ENCODE measurements around the gene TNF.
A peak's percentile ranks its signal among the peaks of the same experiment; 100 is the strongest.
"Not testable (repeated sequence)": the region's sequence is repeated elsewhere in the genome, so short reads cannot be mapped to it uniquely, and the experiment has no call there.

TNF gene

GRCh38 chr6:31580807-31581433 is 5.6 kb downstream of the TNF start:
- peaks cover 70% of the 10 kb centered on the region for H3K4me1 Mint-ChIP-seq
- CTCF ChIA-PET = interaction anchor here (0.6 to 33.1 kb wide), 9 partner anchors 10 to 158 kb away, joined by 3 to 1087 read pairs (median 4); partner anchors contain the start of genes ATP6V1G2, LST1, NCR3 and NFKBIL1
- H3K27ac Mint-ChIP-seq = peak overlapping the region; percentile 97
- DNase-seq = peak; percentile 90
- H3K4me3 Mint-ChIP-seq = peak overlapping the region; percentile 93
- peaks cover 66% of the 10 kb centered on the region for H3K36me3 Mint-ChIP-seq
- H3K9me3 Mint-ChIP-seq = no peaks in the 10 kb centered on the region
- no peaks in the 10 kb centered on the region for H3K27me3 Mint-ChIP-seq

- H3K4me1 Mint-ChIP-seq = peaks cover 72% of the 10 kb centered on the region
These were observed 6.3 kb downstream of the TNF start for GRCh38 chr6:31581434-31582229.

GRCh38 chr6:31582230-31582643 is 6.9 kb downstream of the TNF start, which contains the start of gene LTB:
TSS of gene LTB (minus strand) at chr6:31582424. CDS start at chr6:31582417, 7 bp downstream.
- Mint-ChIP-seq H3K27ac (peak within 1 kb of the TSS; percentile 97), H3K4me3 (peak within 1 kb of the TSS; percentile 93), H3K36me3 (peaks cover 54% of the 10 kb centered on the region), H3K9me3 (no peaks in the 10 kb centered on the region), H3K27me3 (no peaks in the 10 kb centered on the region), H3K4me1 (peaks cover 72% of the 10 kb centered on the region)
- CTCF ChIA-PET = interaction anchor here (1.0 to 33.1 kb wide), 4 partner anchors 12 to 29 kb away, joined by 3 to 1087 read pairs (median 392); partner anchors contain the start of genes ATP6V1G2, LST1, NCR3 and NFKBIL1
- peak; percentile 88 for DNase-seq

More at GRCh38 chr6:31581434-31582229, 6.3 kb downstream of the TNF start:
- Mint-ChIP-seq H3K36me3 (peaks cover 58% of the 10 kb centered on the region), H3K4me3 (peak overlapping the region; percentile 93), H3K27me3 (no peaks in the 10 kb centered on the region), H3K27ac (peak overlapping the region; percentile 97), H3K9me3 (no peaks in the 10 kb centered on the region)
- CTCF ChIA-PET = interaction anchor here (1.2 to 33.1 kb wide), 5 partner anchors 12 to 157 kb away, joined by 3 to 1087 read pairs (median 4); partner anchors contain the start of genes ATP6V1G2, LST1, NCR3 and NFKBIL1
- peak; percentile 51 for DNase-seq

DNA sequence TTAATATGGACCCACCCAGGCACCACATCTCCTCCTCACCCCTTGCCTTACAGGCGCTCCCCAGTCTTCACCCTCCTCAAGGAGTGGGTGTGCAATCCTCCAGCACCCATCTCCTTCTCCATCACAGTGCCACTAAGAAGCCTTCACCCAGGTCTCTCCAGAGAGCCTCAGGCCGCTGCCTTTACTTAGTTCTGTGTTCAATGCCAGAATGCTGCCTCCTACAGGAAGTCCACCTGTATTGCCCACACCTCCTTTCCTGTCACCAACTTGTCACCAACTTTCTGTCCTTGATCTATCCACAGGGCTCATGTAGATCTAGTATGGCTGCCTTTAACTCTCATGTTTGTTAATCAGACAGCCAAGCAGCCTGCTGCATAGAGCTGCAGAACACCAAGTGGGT is 10.1 kb downstream of the TNF start:
- Mint-ChIP-seq H3K36me3 (peaks cover 33% of the 10 kb centered on the region), H3K27ac (peak overlapping the region; percentile 97), H3K9me3 (no peaks in the 10 kb centered on the region), H3K4me1 (peaks cover 70% of the 10 kb centered on the region), H3K27me3 (no peaks in the 10 kb centered on the region), H3K4me3 (peak overlapping the region; percentile 71)
- CTCF ChIA-PET = interaction anchor here (22.2 to 33.1 kb wide), 3 partner anchors 8 to 32 kb away, joined by 780 to 1087 read pairs (median 780); partner anchors contain the start of genes ATP6V1G2, LST1, LTA and LTB
- peak; percentile 76 for DNase-seq

GRCh38 chr6:31586008-31586407 is 10.6 kb downstream of the TNF start, which contains the start of gene LST1:
TSS of gene LST1 (plus strand) at chr6:31586277. CDS start at chr6:31587300, 1,023 bp downstream.
- peak within 1 kb of the TSS; percentile 71 for H3K4me3 Mint-ChIP-seq
- DNase-seq = no peak
- H3K27ac Mint-ChIP-seq = peak within 1 kb of the TSS; percentile 97
- no peaks in the 10 kb centered on the region for H3K9me3 Mint-ChIP-seq
- H3K27me3 Mint-ChIP-seq = no peaks in the 10 kb centered on the region
- peaks cover 30% of the 10 kb centered on the region for H3K36me3 Mint-ChIP-seq
- CTCF ChIA-PET = interaction anchor here (0.5 to 33.1 kb wide), 4 partner anchors 8 to 33 kb away, joined by 4 to 1087 read pairs (median 780); partner anchors contain the start of genes ATP6V1G2, LST1, LTA and LTB
- peaks cover 74% of the 10 kb centered on the region for H3K4me1 Mint-ChIP-seq

DNA sequence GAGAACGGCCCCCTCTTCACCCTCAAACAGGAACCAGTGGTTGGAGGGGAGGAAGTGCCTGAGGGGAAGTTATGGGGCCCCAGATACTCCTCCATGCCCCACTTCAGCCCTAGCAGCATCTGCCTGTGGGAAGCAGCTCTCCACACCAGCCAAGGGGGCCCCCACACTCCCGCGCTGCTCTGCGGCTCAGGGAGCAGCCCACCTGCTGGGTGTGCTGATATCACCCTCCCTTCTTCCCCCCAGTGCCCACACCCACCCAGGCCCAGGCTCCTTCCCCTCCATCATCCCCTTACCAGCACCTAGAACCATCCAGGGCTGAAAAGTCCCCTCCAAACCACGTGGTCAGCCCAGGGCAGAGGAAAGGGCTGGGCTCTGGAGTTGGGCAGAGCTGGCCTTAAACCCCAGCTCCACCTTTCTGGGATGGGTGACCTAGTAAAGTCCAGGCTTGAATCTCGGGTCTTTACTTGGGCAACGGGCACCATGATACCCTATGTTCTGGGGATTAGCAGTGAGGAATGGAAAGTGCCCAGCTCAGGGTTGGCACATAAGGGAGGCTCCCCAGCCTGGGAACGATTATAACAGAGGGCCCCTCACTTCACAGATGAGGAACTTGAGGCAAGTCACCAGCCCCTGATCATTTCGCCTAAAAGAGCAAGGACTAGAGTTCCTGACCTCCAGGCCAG is 11.4 kb downstream of the TNF start:
- H3K4me1 Mint-ChIP-seq = peaks cover 82% of the 10 kb centered on the region
- H3K27me3 Mint-ChIP-seq = no peaks in the 10 kb centered on the region
- CTCF ChIA-PET = interaction anchor here (0.5 to 33.1 kb wide), 4 partner anchors 7 to 34 kb away, joined by 4 to 1087 read pairs (median 780); partner anchors contain the start of genes ATP6V1G2, LST1, LTA and LTB
- peaks cover 22% of the 10 kb centered on the region for H3K36me3 Mint-ChIP-seq
- H3K9me3 Mint-ChIP-seq = no peaks in the 10 kb centered on the region
- H3K27ac Mint-ChIP-seq = peak overlapping the region; percentile 97
- peak overlapping the region; percentile 71 for H3K4me3 Mint-ChIP-seq
- DNase-seq = peak; percentile 54

DNA sequence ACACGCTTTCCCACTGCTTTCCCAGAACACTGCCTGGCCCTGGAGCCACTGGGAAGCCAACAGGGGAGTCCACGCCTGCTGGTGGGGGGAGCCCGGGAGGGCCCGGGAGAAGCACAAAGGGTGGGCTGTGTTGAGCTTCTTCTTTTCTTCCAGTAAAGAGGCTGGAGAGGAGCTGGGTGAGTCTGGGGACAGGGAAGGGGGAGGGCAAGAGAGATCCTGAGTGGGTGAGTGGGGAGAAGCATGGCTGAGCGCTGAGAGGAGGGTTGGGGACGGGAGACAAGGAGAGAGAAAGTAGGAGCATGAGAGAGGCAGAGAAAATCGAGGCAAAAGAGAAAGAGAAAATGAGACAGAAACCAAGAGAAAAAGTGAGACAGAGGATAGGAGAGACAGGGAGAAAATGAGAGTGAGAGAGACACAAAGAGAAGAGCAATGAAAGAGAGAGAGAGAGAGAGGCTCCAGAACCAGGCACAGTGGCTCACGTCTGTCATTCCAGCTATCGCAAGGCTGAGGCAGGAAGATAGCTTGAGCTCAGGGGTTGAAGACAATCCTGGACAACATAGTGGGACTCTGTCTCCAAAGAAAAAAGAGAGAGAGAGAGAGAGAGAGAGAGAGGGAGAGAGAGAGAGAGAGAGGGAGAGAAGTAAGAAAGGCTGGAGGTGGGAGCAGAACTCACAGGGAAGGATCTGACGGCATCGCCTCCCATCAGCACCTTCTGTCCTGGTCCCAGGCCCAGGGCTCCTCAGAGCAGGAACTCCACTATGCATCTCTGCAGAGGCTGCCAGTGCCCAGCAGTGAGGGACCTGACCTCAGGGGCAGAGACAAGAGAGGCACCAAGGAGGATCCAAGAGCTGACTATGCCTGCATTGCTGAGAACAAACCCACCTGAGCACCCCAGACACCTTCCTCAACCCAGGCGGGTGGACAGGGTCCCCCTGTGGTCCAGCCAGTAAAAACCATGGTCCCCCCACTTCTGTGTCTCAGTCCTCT is 12.7 kb downstream of the TNF start:
- peak overlapping the region; percentile 70 for H3K4me3 Mint-ChIP-seq
- H3K36me3 Mint-ChIP-seq = peaks cover 10% of the 10 kb centered on the region
- CTCF ChIA-PET = interaction anchor here (22.2 to 33.1 kb wide), 3 partner anchors 6 to 35 kb away, joined by 780 to 1087 read pairs (median 780); partner anchors contain the start of genes ATP6V1G2, LST1, LTA and LTB
- no peak for DNase-seq
- H3K27ac Mint-ChIP-seq = peak overlapping the region; percentile 91
- H3K4me1 Mint-ChIP-seq = peaks cover 87% of the 10 kb centered on the region
- no peaks in the 10 kb centered on the region for H3K9me3 Mint-ChIP-seq
- H3K27me3 Mint-ChIP-seq = no peaks in the 10 kb centered on the region

- no peak overlapping the region for H3K27ac Mint-ChIP-seq
- no peaks in the 10 kb centered on the region for H3K27me3 Mint-ChIP-seq
- H3K9me3 Mint-ChIP-seq = no peaks in the 10 kb centered on the region
- H3K4me3 Mint-ChIP-seq = peak overlapping the region; percentile 10
- CTCF ChIA-PET = interaction anchor here (22.2 to 33.1 kb wide), 3 partner anchors 5 to 36 kb away, joined by 780 to 1087 read pairs (median 780); partner anchors contain the start of genes ATP6V1G2, LST1, LTA and LTB
- DNase-seq = no peak
- peaks cover 10% of the 10 kb centered on the region for H3K36me3 Mint-ChIP-seq
- H3K4me1 Mint-ChIP-seq = peaks cover 89% of the 10 kb centered on the region
These were observed 13.7 kb downstream of the TNF start for GRCh38 chr6:31588871-31589650.

DNA sequence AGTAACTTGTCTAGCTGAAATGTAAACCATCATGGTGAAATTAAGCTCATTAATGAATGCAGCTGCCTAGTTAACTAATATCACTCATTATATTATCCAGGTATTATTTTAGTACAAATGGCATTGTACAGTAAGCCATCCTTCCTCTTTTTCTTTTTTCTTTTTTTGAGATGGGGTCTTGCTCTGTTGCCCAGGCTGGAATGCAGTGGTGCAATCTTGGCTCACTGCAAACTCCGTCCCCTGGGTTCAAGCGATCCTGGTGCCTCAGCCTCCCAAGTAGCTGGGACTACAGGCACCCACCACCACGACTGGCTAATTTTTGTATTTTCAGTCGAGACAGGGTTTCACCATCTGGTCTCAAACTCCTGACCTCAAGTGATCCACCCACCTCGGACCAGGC is 15.3 kb downstream of the TNF start:
- not testable (repeated sequence) for H3K4me3 Mint-ChIP-seq, H3K9me3 Mint-ChIP-seq, DNase-seq, H3K36me3 Mint-ChIP-seq, H3K27me3 Mint-ChIP-seq
- Mint-ChIP-seq H3K27ac (peak overlapping the region; percentile 70), H3K4me1 (peaks cover 83% of the 10 kb centered on the region)
- CTCF ChIA-PET = interaction anchor here (22.2 to 33.1 kb wide), 3 partner anchors 3 to 38 kb away, joined by 780 to 1087 read pairs (median 780); partner anchors contain the start of genes ATP6V1G2, LST1, LTA and LTB

- Mint-ChIP-seq H3K4me1 (peaks cover 81% of the 10 kb centered on the region), H3K4me3 (peak overlapping the region; percentile 53), H3K27me3 (no peaks in the 10 kb centered on the region), H3K9me3 (no peaks in the 10 kb centered on the region), H3K27ac (peak overlapping the region; percentile 88), H3K36me3 (peaks cover 5% of the 10 kb centered on the region)
- CTCF ChIA-PET = interaction anchor here (0.9 to 33.1 kb wide), 4 partner anchors 15 to 51 kb away, joined by 3 to 1087 read pairs (median 392); partner anchors contain the start of genes ATP6V1G2, DDX39B, LST1 and LTA
- DNase-seq = no peak
These were observed 17.0 kb downstream of the TNF start for GRCh38 chr6:31592396-31592771.

GRCh38 chr6:31597006-31597405 is 21.6 kb downstream of the TNF start:
- Mint-ChIP-seq H3K27ac (peak overlapping the region; percentile 12), H3K9me3 (no peaks in the 10 kb centered on the region), H3K4me3 (no peak overlapping the region), H3K27me3 (no peaks in the 10 kb centered on the region), H3K36me3 (no peaks in the 10 kb centered on the region), H3K4me1 (peaks cover 65% of the 10 kb centered on the region)
- CTCF ChIA-PET = interaction anchor here (0.9 to 33.1 kb wide), 11 partner anchors 10 to 234 kb away, joined by 3 to 1087 read pairs (median 8); partner anchors contain the start of genes AIF1, ATP6V1G2, DDX39B and LST1
- DNase-seq = peak; percentile 63

Measured in activated naive CD4-positive, alpha-beta T cell treated with anti-CD3 and anti-CD28 coated beads, Interleukin-2, amount 10 ng/mL, durations not matched to agents 7 days and 5 days (primary cell).